ENCODE results near the gene KIT.

DNA sequence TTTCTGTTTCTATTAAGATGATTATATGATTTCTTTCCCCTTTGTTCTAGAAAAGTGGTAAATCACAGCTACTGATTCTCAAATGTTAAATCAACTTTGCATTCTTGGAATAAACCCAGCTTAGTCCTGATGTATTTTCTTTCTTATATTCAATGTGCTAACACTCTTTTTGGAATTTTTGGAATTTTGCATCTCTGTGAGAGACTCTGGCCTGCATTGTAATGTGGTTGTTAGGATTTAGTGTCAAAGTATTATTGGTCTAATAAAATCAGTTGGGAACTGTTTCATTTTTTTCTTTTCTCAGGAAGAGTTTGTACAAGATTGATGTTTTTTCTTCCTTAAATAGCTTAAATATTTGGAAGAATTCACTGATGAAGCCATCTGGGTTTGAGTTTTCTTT is 109.6 kb downstream of the KIT start:
- TF ChIP-seq, protein P1, sequence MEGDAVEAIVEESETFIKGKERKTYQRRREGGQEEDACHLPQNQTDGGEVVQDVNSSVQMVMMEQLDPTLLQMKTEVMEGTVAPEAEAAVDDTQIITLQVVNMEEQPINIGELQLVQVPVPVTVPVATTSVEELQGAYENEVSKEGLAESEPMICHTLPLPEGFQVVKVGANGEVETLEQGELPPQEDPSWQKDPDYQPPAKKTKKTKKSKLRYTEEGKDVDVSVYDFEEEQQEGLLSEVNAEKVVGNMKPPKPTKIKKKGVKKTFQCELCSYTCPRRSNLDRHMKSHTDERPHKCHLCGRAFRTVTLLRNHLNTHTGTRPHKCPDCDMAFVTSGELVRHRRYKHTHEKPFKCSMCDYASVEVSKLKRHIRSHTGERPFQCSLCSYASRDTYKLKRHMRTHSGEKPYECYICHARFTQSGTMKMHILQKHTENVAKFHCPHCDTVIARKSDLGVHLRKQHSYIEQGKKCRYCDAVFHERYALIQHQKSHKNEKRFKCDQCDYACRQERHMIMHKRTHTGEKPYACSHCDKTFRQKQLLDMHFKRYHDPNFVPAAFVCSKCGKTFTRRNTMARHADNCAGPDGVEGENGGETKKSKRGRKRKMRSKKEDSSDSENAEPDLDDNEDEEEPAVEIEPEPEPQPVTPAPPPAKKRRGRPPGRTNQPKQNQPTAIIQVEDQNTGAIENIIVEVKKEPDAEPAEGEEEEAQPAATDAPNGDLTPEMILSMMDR (IDR thresholded peaks at IDR 0.05) = no peak
- no peak for TF ChIP-seq POLR2A (IDR thresholded peaks at IDR 0.05)

Data from esophagus squamous epithelium (tissue), 4 donors.